Breast epithelium (tissue), 4 donors: ENCODE measurements around the gene CCNG2. TPM values are rescaled to one million over a fixed set of nuclear protein-coding genes. Genes with fewer than 3 reads are reported as not detected.
A peak's percentile ranks its signal among the peaks of the same experiment; 100 is the strongest.

Experiments used
- DNase-seq, 2 donors: peaks; one replicate each; pipeline ENCODE4 v3.0.0-alpha.2; 2019; ENCODE audit warnings: low spot score in 2 of 2
- H3K27ac ChIP-seq, 2 donors: fragments of 200-600 bp; sonication (generic) in 1 of 2; one replicate each; pipeline ENCODE4 v1.5.1; 2016 to 2019; ENCODE audit warnings: mild to moderate bottlenecking in 1 of 2
- H3K27me3 ChIP-seq, 2 donors: fragments of 200-600 bp; sonication (generic) in 1 of 2; one replicate each; pipeline versions ENCODE4 v1.5.1 to v1.6.0; 2017 to 2019; ENCODE audit warnings: control low read depth in 1 of 2, mild to moderate bottlenecking in 1 of 2
- H3K36me3 ChIP-seq: fragments of 200-600 bp; one replicate; pipeline ENCODE4 v1.5.1; 2019
- H3K4me1 ChIP-seq, 2 donors: fragments of 200-600 bp; sonication (generic); one replicate each; pipeline ENCODE4 v1.5.1; 2016 to 2019; ENCODE audit warnings: control low read depth in 1 of 2
- H3K4me3 ChIP-seq, 3 donors: fragments of 200-600 bp; sonication (generic); 1 replicate in 2 of 3; 2 replicates in 1 of 3; pipeline ENCODE4 v1.5.1; 2016 to 2019; ENCODE audit warnings: mild to moderate bottlenecking in 3 of 3, moderate library complexity in 2 of 3
- H3K9me3 ChIP-seq, 2 donors: fragments of 200-600 bp; sonication (generic) in 1 of 2; one replicate each; pipeline ENCODE4 v1.5.1; 2016 to 2019; ENCODE audit warnings: control low read depth in 1 of 2
- CTCF ChIP-seq, 3 donors: fragments of 450-650 bp; IDR thresholded peaks; one replicate each; pipeline ENCODE4 v1.5.1; 2016 to 2017; ENCODE audit warnings: antibody characterized with exemption in 3 of 3, mild to moderate bottlenecking in 3 of 3, moderate library complexity in 3 of 3
- POLR2A ChIP-seq: fragments of 450-650 bp; IDR thresholded peaks from one replicate; pipeline ENCODE4 v1.6.1; 2016; ENCODE audit warnings: antibody characterized with exemption, mild to moderate bottlenecking, moderate library complexity
- POLR2AphosphoS5 ChIP-seq, 3 donors: sonication (generic); formaldehyde crosslinking; IDR thresholded peaks; one replicate each; pipeline ENCODE4 v1.6.1; 2017; ENCODE audit warnings: antibody characterized with exemption in 3 of 3
- intact Hi-C: fragments of 100-400 bp; cut with DNase I; formaldehyde crosslinking; loops from one replicate; pipeline ENCODE4 v1.15.1; 2023; ENCODE audit warnings: low total_unique reads
- total RNA-seq, 3 donors: library from RNA; depleted of rRNA; stranded (reverse); fragments of >200 nt; gene quantifications; one replicate each; pipeline ENCODE4 v1.1.0, GENCODE V29; 2016

The CCNG2 gene
- total RNA-seq, 3 donors from 2014 or later = 74.1 to 111 (median 107) TPM

- no peaks in the 10 kb centered on the region for H3K27me3 ChIP-seq
- peak overlapping the region; percentile 88 to 99 (median 98) for H3K4me3 ChIP-seq
- H3K9me3 ChIP-seq = no peaks in the 10 kb centered on the region
- TF ChIP-seq CTCF (IDR thresholded peaks at IDR 0.05) (no peak), POLR2AphosphoS5 (IDR thresholded peaks at IDR 0.05) (peak; percentile 26 to 59 (median 56))
- peaks cover 7% of the 10 kb centered on the region for H3K36me3 ChIP-seq
- DNase-seq = peak; percentile 82 to 84
- intact Hi-C loops = loop anchor here (2.0 kb wide), 1 partner anchor 83 kb away; the partner anchor contains the start of gene CCNI
- peaks cover 0 to 11% of the 10 kb centered on the region in 2 donors for H3K4me1 ChIP-seq
- peak overlapping the region; percentile 97 for H3K27ac ChIP-seq
Measured at GRCh38 chr4:77157859-77158486, 966 bp downstream of the CCNG2 start.

GRCh38 chr4:77158487-77158861, 1.5 kb downstream of the CCNG2 start:
- Histone ChIP-seq H3K27ac (peak overlapping the region; percentile 97), H3K9me3 (no peaks in the 10 kb centered on the region), H3K36me3 (peaks cover 7% of the 10 kb centered on the region), H3K4me3 (peak overlapping the region; percentile 88 to 99 (median 98)), H3K27me3 (no peaks in the 10 kb centered on the region), H3K4me1 (peaks cover 0 to 15% of the 10 kb centered on the region in 2 donors)
- no peak for DNase-seq
- TF ChIP-seq POLR2A = no peak
- TF ChIP-seq CTCF (IDR thresholded peaks at IDR 0.05) = no peak
- TF ChIP-seq POLR2AphosphoS5 (IDR thresholded peaks at IDR 0.05) = no peak
- intact Hi-C loops = no loop called here

- H3K27me3 ChIP-seq = no peaks in the 10 kb centered on the region
- H3K4me1 ChIP-seq = peaks cover 0 to 19% of the 10 kb centered on the region in 2 donors
- TF ChIP-seq CTCF (IDR thresholded peaks at IDR 0.05) (no peak), POLR2AphosphoS5 (IDR thresholded peaks at IDR 0.05) (no peak), POLR2A (no peak)
- no peak for DNase-seq
- intact Hi-C loops = no loop called here
- H3K36me3 ChIP-seq = peaks cover 7% of the 10 kb centered on the region
- peak overlapping the region in 2 of 3 donors; percentile 88 to 98 for H3K4me3 ChIP-seq
- H3K27ac ChIP-seq = no peak overlapping the region
- no peaks in the 10 kb centered on the region for H3K9me3 ChIP-seq
Measured at GRCh38 chr4:77159806-77160205, 2.8 kb downstream of the CCNG2 start.

- H3K4me1 ChIP-seq = peaks cover 0 to 19% of the 10 kb centered on the region in 2 donors
- TF ChIP-seq POLR2A (no peak), CTCF (IDR thresholded peaks at IDR 0.05) (no peak), POLR2AphosphoS5 (IDR thresholded peaks at IDR 0.05) (no peak)
- no peaks in the 10 kb centered on the region for H3K27me3 ChIP-seq
- DNase-seq = no peak
- H3K9me3 ChIP-seq = no peaks in the 10 kb centered on the region
- no peak overlapping the region for H3K27ac ChIP-seq
- H3K4me3 ChIP-seq = no peak overlapping the region
- intact Hi-C loops = no loop called here
- peaks cover 7% of the 10 kb centered on the region for H3K36me3 ChIP-seq
Measured at GRCh38 chr4:77163641-77164040, 6.6 kb downstream of the CCNG2 start.

- no peak for DNase-seq
- TF ChIP-seq POLR2A (no peak), POLR2AphosphoS5 (IDR thresholded peaks at IDR 0.05) (no peak), CTCF (IDR thresholded peaks at IDR 0.05) (no peak)
- H3K4me3 ChIP-seq = no peak overlapping the region
- no peak overlapping the region for H3K27ac ChIP-seq
- no peaks in the 10 kb centered on the region for H3K27me3 ChIP-seq
- H3K36me3 ChIP-seq = no peaks in the 10 kb centered on the region
- peaks cover 0 to 9% of the 10 kb centered on the region in 2 donors for H3K4me1 ChIP-seq
- intact Hi-C loops = no loop called here
- no peaks in the 10 kb centered on the region for H3K9me3 ChIP-seq
Measured at GRCh38 chr4:77167173-77167572, 10.2 kb downstream of the CCNG2 start.
